HG03432 (cell line): ENCODE measurements around the gene SOST.

Source experiments
- ATAC-seq: cut with Tn5 transposase; IDR thresholded peaks from one replicate; pipeline ENCODE4 v1.9.1; 2021; ENCODE audit warnings: mild to moderate bottlenecking, moderate library complexity; ENCODE audit not compliant: unreplicated experiment

SOST gene

GRCh38 chr17:43710101-43710500 is 48.5 kb downstream of the SOST start:
- ATAC-seq = no peak

- ATAC-seq = no peak
Measured at GRCh38 chr17:43709210-43709609, 49.4 kb downstream of the SOST start.

DNA sequence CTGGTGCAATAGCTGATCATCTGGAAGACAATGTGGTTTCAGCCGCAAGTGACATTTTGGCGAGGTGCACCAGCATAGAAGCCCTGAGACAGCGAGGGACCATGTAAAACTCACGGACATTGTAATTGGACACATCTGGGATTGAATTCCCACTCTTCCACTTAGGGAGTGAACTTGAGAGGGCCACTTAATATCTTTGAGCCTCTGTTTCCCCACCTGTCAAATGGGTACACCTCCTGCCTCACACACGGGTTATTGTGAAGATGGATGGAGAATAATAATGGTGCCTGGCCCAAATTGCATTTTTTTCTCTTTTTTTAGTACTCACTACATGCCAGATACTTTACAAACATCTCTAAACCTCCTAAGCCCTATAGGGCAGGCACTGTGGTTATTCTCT is 51.4 kb downstream of the SOST start:
- no peak for ATAC-seq

GRCh38 chr17:43706235-43706634 is 52.4 kb downstream of the SOST start:
- ATAC-seq = no peak
